HG02610 (cell line): ENCODE measurements around the gene SLC9B2.
A peak's percentile ranks its signal among the peaks of the same experiment; 100 is the strongest.
"Not testable (repeated sequence)": the region's sequence is repeated elsewhere in the genome, so short reads cannot be mapped to it uniquely, and the experiment has no call there.

ENCODE experiments used
- ATAC-seq: cut with Tn5 transposase; IDR thresholded peaks from one replicate; pipeline ENCODE4 v1.9.1; 2021; ENCODE audit warnings: mild to moderate bottlenecking, moderate library complexity; ENCODE audit not compliant: unreplicated experiment

Gene SLC9B2

GRCh38 chr4:103019308-103020124 is 57.0 kb downstream of the SLC9B2 start, which contains the start of gene SLC9B1:
TSS of gene SLC9B1 (minus strand) at chr4:103019705. CDS start at chr4:102991711, 27,994 bp downstream.
- ATAC-seq: peak; percentile 98

- ATAC-seq: no peak
Measured at GRCh38 chr4:103018391-103019307, 57.9 kb downstream of the SLC9B2 start.

GRCh38 chr4:103012551-103012950 is 64.0 kb downstream of the SLC9B2 start:
- no peak for ATAC-seq

GRCh38 chr4:103012060-103012459 is 64.5 kb downstream of the SLC9B2 start:
- ATAC-seq: no peak

GRCh38 chr4:103011378-103012025 is 65.1 kb downstream of the SLC9B2 start:
- ATAC-seq: no peak

- ATAC-seq: no peak
Measured at GRCh38 chr4:103010804-103011203, 65.8 kb downstream of the SLC9B2 start.

- peak; percentile 81 for ATAC-seq
Measured at GRCh38 chr4:103008875-103009729, 67.5 kb downstream of the SLC9B2 start.

GRCh38 chr4:103002551-103002950 is 74.0 kb downstream of the SLC9B2 start:
- ATAC-seq: no peak

GRCh38 chr4:102994803-102995202 is 81.8 kb downstream of the SLC9B2 start:
- ATAC-seq: no peak

GRCh38 chr4:102993985-102994384 is 82.6 kb downstream of the SLC9B2 start:
- not testable (repeated sequence) for ATAC-seq

- ATAC-seq: no peak
Measured at GRCh38 chr4:102988429-102989020, 88.0 kb downstream of the SLC9B2 start.

GRCh38 chr4:102981005-102981404 is 95.6 kb downstream of the SLC9B2 start:
- no peak for ATAC-seq
